Embryonic facial prominence (tissue), 1 donor: ENCODE data around the gene KCNN3.
A peak's percentile ranks its signal among the peaks of the same experiment; 100 is the strongest.
"Not testable (repeated sequence)": the region's sequence is repeated elsewhere in the genome, so short reads cannot be mapped to it uniquely, and the experiment has no call there.

Source experiments
- DNase-seq: peaks from one replicate; pipeline ENCODE4 v3.0.0-alpha.2; 2016; ENCODE audit errors: extremely low spot score

Gene KCNN3

DNA sequence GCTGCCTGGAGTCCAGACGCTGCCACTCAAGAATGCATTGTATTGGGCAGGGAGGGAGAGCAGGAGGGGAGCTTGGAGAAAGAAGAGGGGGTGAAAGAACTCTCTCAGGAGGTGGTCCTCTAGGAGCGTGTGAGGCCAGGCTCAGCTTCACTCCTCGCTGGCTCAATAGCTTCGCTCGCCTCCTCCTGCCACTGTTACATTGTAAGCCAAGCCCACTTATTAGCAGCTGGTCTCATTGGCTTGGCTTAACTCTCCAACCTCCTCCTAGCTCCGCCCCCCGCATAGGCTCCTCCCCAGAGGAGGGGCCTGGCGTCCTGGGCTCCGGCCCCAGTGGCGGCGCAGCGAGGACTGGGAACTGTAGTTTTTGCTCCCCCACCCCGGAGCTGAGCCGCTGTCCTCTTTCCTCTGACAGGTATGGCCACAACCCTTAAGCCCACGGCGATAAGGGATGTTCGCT is at the start of gene KCNN3:
Gene KCNN3, minus strand, starts transcription at position 167 of the 457 bp plus-strand sequence. CDS start 317 bp downstream, outside the sequence.
- peak; percentile 86 for DNase-seq

DNA sequence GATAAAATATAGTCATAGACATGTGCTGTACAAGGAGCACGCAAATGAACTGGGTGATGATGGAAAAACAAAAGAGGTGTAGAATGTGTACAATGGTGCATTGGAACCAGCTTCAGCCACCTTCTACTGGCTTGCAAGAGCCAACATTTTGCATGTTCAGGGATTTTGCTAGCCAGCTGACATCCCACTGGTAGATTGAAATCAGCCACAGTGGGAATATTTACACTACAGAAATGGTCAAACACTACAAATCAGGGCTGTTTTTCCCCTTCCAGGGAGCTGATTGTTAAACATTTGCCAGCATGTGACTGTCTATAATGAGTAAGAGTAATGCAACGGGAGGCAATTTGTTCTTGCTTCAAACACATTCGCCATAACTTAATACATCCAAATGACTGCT is 43.2 kb upstream of the KCNN3 start:
- no peak for DNase-seq

GRCh38 chr1:154912755-154913154 is 42.7 kb upstream of the KCNN3 start:
- DNase-seq = no peak

DNA sequence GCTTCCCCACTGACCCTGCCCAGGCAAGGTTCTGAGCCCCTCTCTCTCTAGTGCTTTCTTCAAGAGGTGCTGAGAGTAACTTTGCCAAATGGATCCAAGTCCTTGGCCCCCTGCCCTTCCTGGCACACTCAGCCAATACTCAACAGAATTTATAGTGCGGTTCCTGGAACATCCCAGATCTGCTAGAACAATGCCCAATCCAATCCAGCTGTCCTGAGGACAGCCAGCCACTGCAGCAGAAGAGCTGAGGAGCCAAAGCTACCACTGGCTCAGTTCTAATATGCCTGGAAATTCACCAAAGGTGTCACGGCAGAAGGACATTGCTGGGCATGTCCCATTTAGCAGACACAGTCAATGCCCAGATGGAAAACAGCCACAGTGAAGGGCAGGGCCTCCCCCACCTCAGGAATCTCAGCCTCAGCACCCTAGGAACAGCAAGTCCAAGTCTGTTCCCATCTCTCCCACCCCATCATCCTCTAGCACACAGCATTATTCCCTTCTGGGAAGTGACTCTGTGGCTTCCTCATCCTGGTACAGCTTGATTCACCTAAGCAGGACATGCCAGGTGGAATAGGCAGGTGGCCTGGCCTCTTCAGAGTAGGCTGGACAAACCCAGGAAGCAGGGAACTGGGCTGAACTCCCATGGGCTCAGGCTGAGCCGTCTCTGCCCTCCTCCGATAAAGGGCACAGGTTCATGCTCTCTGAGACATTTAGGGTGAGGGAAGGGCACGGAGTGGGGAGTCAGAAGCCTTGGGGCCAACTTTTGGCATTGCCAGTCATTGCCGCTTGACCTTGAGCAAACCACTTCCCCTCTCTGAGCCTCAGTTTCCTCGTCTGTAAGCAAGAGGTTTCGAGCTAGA is 41.8 kb upstream of the KCNN3 start:
- no peak for DNase-seq

GRCh38 chr1:154910851-154911250 is 40.8 kb upstream of the KCNN3 start:
- no peak for DNase-seq

GRCh38 chr1:154908937-154909336 is 38.9 kb upstream of the KCNN3 start:
- no peak for DNase-seq

GRCh38 chr1:154908129-154908528 is 38.0 kb upstream of the KCNN3 start:
- DNase-seq = not testable (repeated sequence)

DNA sequence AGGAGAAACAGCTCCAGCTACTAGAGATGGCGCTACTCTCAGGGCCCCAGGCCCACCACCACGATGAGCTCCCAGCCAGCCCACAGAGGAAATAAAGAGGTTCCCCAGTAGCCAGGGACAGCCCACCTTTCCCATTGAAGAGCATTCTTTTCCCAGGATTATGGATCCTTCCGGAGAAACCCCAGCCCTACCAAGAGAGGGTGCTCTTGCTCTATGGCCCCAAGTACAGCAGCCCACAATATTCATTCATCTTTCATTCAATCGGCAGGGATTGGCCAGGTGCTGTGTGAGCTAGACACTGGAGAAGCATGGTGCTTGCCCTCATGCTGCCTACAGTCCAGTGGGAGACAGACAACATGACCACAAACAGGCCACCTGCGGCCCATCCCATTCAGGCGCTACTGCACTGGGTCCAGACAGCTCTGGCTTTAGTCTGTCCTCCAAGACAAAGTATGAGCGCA is 36.6 kb upstream of the KCNN3 start:
- no peak for DNase-seq

- DNase-seq = no peak
These were observed 33.0 kb upstream of the KCNN3 start for GRCh38 chr1:154902938-154903566.

DNA sequence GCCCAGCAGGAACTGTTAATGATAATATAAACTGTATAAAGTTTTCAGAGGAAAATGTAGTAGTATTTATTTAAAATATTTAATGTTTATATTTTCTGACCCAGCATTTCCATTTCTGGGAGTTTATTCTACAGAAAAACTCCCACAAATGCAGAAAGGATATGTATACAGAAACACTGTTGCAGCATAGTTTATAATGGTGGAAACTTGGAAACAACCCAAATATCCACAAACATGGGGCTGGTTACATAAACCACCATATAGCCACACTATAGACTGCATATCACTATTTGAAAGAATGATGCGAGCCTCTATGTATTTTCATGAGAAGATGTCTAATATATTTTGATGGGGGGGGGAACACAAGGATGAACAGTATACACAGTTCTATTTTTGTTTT is 31.5 kb upstream of the KCNN3 start:
- DNase-seq = no peak

- DNase-seq = no peak
These were observed 29.0 kb upstream of the KCNN3 start for GRCh38 chr1:154899041-154899440.

GRCh38 chr1:154896771-154897286 is 26.7 kb upstream of the KCNN3 start:
- no peak for DNase-seq

GRCh38 chr1:154895798-154896197 is 25.7 kb upstream of the KCNN3 start:
- no peak for DNase-seq

DNA sequence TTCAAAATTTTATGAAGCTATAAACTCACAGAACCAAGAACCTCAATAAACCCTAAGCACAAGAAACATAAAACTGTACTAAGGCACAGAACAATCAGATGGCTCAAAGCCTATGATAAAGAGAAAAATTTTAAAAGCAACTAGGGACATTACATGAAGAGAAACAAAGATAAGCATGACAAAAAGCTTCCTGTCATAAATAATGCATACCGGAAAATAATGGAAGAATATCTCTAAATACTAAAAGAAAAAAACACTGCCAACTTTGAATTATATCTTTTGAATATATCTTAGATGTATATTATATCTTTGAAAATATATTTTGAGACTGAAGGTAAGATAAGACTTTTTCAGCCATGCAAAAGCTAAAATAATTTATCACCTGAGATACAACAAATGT is 21.4 kb upstream of the KCNN3 start:
- DNase-seq = no peak

GRCh38 chr1:154888757-154889156 is 18.7 kb upstream of the KCNN3 start:
- DNase-seq = no peak

- no peak for DNase-seq
These were observed 16.4 kb upstream of the KCNN3 start for GRCh38 chr1:154886281-154887015.

- DNase-seq = no peak
These were observed 15.0 kb upstream of the KCNN3 start for GRCh38 chr1:154884869-154885701.

- DNase-seq = no peak
These were observed 14.1 kb upstream of the KCNN3 start for GRCh38 chr1:154883919-154884868.

- no peak for DNase-seq
These were observed 11.9 kb upstream of the KCNN3 start for GRCh38 chr1:154881820-154882535.
